NT2/D1 (cell line): Measurements from ENCODE around the gene UBA5.

ENCODE experiments used
- SUZ12 ChIP-seq: IDR thresholded peaks from 2 replicates; pipeline ENCODE4 v1.6.1; 2011; ENCODE audit not compliant: insufficient read length, insufficient read depth; ENCODE audit errors: extremely low read depth
- YY1 ChIP-seq: IDR thresholded peaks from 2 replicates; pipeline ENCODE4 v1.6.1; 2011; ENCODE audit not compliant: insufficient read length, insufficient read depth
- ZNF274 ChIP-seq: IDR thresholded peaks from 2 replicates; pipeline ENCODE4 v1.6.1; 2011; ENCODE audit warnings: mild to moderate bottlenecking, low read depth, low read length

DNA sequence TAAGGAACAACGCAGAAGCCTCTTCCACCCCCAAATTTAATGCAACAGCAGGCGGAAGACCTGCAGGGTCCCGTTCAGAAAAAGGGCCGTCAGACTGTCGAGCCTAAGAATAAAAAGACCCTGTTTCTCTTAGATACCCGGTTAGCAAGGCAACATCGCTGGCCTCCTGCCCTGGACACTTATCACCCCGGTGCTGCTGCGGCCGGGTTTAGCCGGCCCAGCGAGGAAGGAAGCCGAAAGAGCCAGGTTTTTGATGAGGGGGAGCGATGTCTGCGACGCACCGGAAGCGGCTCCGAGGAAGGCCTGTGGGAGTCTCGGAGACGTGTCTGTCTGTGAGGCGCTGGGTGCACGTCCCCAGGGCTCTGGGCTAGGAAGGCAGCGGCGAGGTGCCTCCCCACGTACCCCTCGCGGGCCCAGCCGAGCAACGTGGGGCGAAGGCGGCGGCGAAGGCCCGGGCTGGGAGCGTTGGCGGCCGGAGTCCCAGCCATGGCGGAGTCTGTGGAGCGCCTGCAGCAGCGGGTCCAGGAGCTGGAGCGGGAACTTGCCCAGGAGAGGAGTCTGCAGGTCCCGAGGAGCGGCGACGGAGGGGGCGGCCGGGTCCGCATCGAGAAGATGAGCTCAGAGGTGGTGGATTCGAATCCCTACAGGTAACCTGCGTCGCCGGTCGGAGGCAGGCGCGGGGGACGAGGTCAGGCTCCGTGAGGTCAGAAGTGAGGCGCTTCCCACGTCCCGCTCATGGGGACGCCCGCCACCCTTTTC lies at the start of gene UBA5:
- TF ChIP-seq YY1, result no peak
- no peak for TF ChIP-seq SUZ12
- no peak for TF ChIP-seq ZNF274
